Transverse colon (tissue), 4 donors: Measurements from ENCODE around the gene ROCK2. TPM values are rescaled to one million over a fixed set of nuclear protein-coding genes. Genes with fewer than 3 reads are reported as not detected.

Experiments
- DNase-seq: peaks from one replicate; pipeline ENCODE4 v3.0.0-alpha.2; 2019
- H3K27ac ChIP-seq, 4 donors: fragments of 200-600 bp; sonication (generic); 2 replicates each; pipeline ENCODE4 v1.5.1; 2016 to 2018; ENCODE audit warnings: inconsistent platforms in 4 of 4
- H3K27me3 ChIP-seq: fragments of 200-600 bp; sonication (generic); 2 replicates; pipeline ENCODE4 v1.5.1; 2017; ENCODE audit warnings: inconsistent platforms
- H3K36me3 ChIP-seq, 4 donors: fragments of 200-600 bp; sonication (generic); 2 replicates each; pipeline ENCODE4 v1.5.1; 2017 to 2019; ENCODE audit warnings: inconsistent platforms in 4 of 4
- H3K4me1 ChIP-seq, 4 donors: fragments of 200-600 bp; sonication (generic); 2 replicates each; pipeline ENCODE4 v1.5.1; 2017 to 2020; ENCODE audit warnings: inconsistent platforms in 4 of 4
- H3K4me3 ChIP-seq, 4 donors: fragments of 200-600 bp; sonication (generic); 1 replicate in 1 of 4; 2 replicates in 3 of 4; pipeline versions ENCODE4 v1.5.1 to v1.6.1; 2017 to 2019; ENCODE audit warnings: inconsistent platforms in 4 of 4
- H3K9me3 ChIP-seq, 2 donors: fragments of 200-600 bp; sonication (generic); 2 replicates each; pipeline ENCODE4 v1.5.1; 2017 to 2019; ENCODE audit warnings: inconsistent platforms in 2 of 2
- CTCF ChIP-seq, 5 experiments: fragments of 200-600 bp in 3 of 5; fragments of 450-650 bp in 2 of 5; sonication (generic) in 3 of 5; IDR thresholded peaks; 1 replicate in 2 of 5; 2 replicates in 3 of 5; pipeline ENCODE4 v1.5.1; 2016 to 2017; ENCODE audit warnings: antibody characterized with exemption in 5 of 5, inconsistent platforms in 3 of 5, mild to moderate bottlenecking in 2 of 5, moderate library complexity in 1 of 5
- EP300 ChIP-seq: sonication (generic); formaldehyde crosslinking; IDR thresholded peaks from one replicate; pipeline ENCODE4 v1.6.1; 2017; ENCODE audit warnings: antibody characterized with exemption, low read depth
- POLR2A ChIP-seq: fragments of 450-650 bp; IDR thresholded peaks from one replicate; pipeline ENCODE4 v1.6.1; 2016; ENCODE audit warnings: antibody characterized with exemption, mild to moderate bottlenecking, moderate library complexity
- POLR2AphosphoS5 ChIP-seq, 3 donors: sonication (generic); formaldehyde crosslinking; IDR thresholded peaks; one replicate each; pipeline ENCODE4 v1.6.1; 2016; ENCODE audit warnings: antibody characterized with exemption in 3 of 3
- WGBS, 2 donors: methylation state at CpG; one replicate each; pipeline ENCODE4 v1.1.5; 2018; ENCODE audit warnings: low coverage in 1 of 2; 5-methylcytosine and 5-hydroxymethylcytosine counted together
- in situ Hi-C, 4 donors: fragments of 200-750 bp; cut with MboI; loops; one replicate each; pipeline versions ENCODE4 v1.15.0 to v1.15.1; 2017; ENCODE audit warnings: low sequenced_read_pairs in 3 of 4, low pct_ligation_motif_present in 1 of 4, low pct_unique_long_range_greater_than_20kb in 1 of 4
- intact Hi-C: fragments of 100-400 bp; cut with DNase I; formaldehyde crosslinking; loops from one replicate; pipeline ENCODE4 v1.15.1; 2023; ENCODE audit warnings: low total_unique reads
- total RNA-seq, 4 donors: library from RNA; depleted of rRNA; stranded (reverse); fragments of >200 nt; gene quantifications; one replicate each; pipeline ENCODE4 v1.1.0, GENCODE V29; 2016

Gene ROCK2
- total RNA-seq, 4 donors from 2014 or later = 53.9 to 93.0 (median 74.7) TPM

GRCh38 chr2:11285499-11285898 is 58.9 kb downstream of the ROCK2 start:
- Histone ChIP-seq H3K9me3 (no peaks in the 10 kb centered on the region), H3K4me1 (peaks cover 0 to 19% (median 5%) of the 10 kb centered on the region in 4 donors), H3K27me3 (no peaks in the 10 kb centered on the region), H3K27ac (no peak overlapping the region), H3K4me3 (no peak overlapping the region), H3K36me3 (peaks cover 0 to 17% (median 9%) of the 10 kb centered on the region in 4 donors)
- in situ Hi-C loops = no loop called here
- WGBS, 2 donors = 87% methylated on average over 2 of the region's 2 CpGs; no CpG with 5 or more reads in 1 of the 2 donors
- DNase-seq = no peak
- intact Hi-C loops = no loop called here
- TF ChIP-seq POLR2AphosphoS5 (IDR thresholded peaks at IDR 0.05) (no peak), CTCF (IDR thresholded peaks at IDR 0.05) (no peak)

GRCh38 chr2:11281186-11281585 is 63.2 kb downstream of the ROCK2 start:
- no peaks in the 10 kb centered on the region for H3K27me3 ChIP-seq
- no peaks in the 10 kb centered on the region for H3K4me1 ChIP-seq
- no peak overlapping the region for H3K27ac ChIP-seq
- WGBS, 2 donors = 83 to 88% methylated on average over 3 of the region's 3 CpGs
- DNase-seq = no peak
- H3K9me3 ChIP-seq = no peaks in the 10 kb centered on the region
- intact Hi-C loops = no loop called here
- peaks cover 0 to 18% (median 11%) of the 10 kb centered on the region in 4 donors for H3K36me3 ChIP-seq
- in situ Hi-C loops = no loop called here
- no peak overlapping the region for H3K4me3 ChIP-seq
- TF ChIP-seq CTCF (IDR thresholded peaks at IDR 0.05) = no peak

- H3K4me3 ChIP-seq = no peak overlapping the region
- in situ Hi-C loops (no loop called here), intact Hi-C loops (no loop called here)
- WGBS, 2 donors = 95 to 100% methylated on average over 3 of the region's 3 CpGs
- H3K4me1 ChIP-seq = no peaks in the 10 kb centered on the region
- H3K27me3 ChIP-seq = no peaks in the 10 kb centered on the region
- H3K36me3 ChIP-seq = peaks cover 0 to 18% (median 11%) of the 10 kb centered on the region in 4 donors
- no peaks in the 10 kb centered on the region for H3K9me3 ChIP-seq
- DNase-seq = no peak
- no peak overlapping the region for H3K27ac ChIP-seq
- TF ChIP-seq CTCF (IDR thresholded peaks at IDR 0.05) (no peak), POLR2AphosphoS5 (IDR thresholded peaks at IDR 0.05) (no peak), EP300 (no peak), POLR2A (no peak)
Measured at GRCh38 chr2:11280713-11281112, 63.7 kb downstream of the ROCK2 start.

- Histone ChIP-seq H3K9me3 (no peaks in the 10 kb centered on the region), H3K27ac (no peak overlapping the region), H3K36me3 (peaks cover 0 to 18% (median 7%) of the 10 kb centered on the region in 4 donors), H3K4me3 (no peak overlapping the region), H3K4me1 (peaks cover 0 to 4% (median 0%) of the 10 kb centered on the region in 4 donors), H3K27me3 (no peaks in the 10 kb centered on the region)
- DNase-seq = no peak
- in situ Hi-C loops = no loop called here
- 71 to 72% methylated on average over 3 to 4 of the region's 4 CpGs for WGBS, 2 donors
- TF ChIP-seq POLR2A (no peak), CTCF (IDR thresholded peaks at IDR 0.05) (no peak), POLR2AphosphoS5 (IDR thresholded peaks at IDR 0.05) (no peak), EP300 (no peak)
- intact Hi-C loops = no loop called here
Measured at GRCh38 chr2:11279398-11279797, 65.0 kb downstream of the ROCK2 start.
